Mammary epithelial cell (primary cell): ENCODE results near the gene MARCHF3.

ENCODE experiments used
- CTCF ChIP-seq, 2 donors: IDR thresholded peaks in 1 of 2; conservative IDR thresholded peaks in 1 of 2; 2 replicates each; pipeline ENCODE4 v1.5.1; 2011 to 2012; ENCODE audit warnings: inconsistent platforms in 2 of 2, low read length in 2 of 2, mild to moderate bottlenecking in 2 of 2, control low read depth in 1 of 2, low read depth in 1 of 2; ENCODE audit not compliant: insufficient read depth in 1 of 2; ENCODE audit errors: extremely low read depth in 1 of 2
- EZH2 ChIP-seq: IDR thresholded peaks from 2 replicates; pipeline ENCODE4 v1.6.1; 2012; ENCODE audit warnings: low read length, inconsistent platforms, borderline replicate concordance

- TF ChIP-seq CTCF (conservative IDR thresholded peaks at IDR 0.05 in 1 of 2, IDR thresholded peaks at IDR 0.05 in 1 of 2; ENCODE audit: extremely low read depth in 1 of 2, insufficient read depth in 1 of 2, low read depth in 1 of 2, low read length in 2 of 2) (no peak), EZH2 (no peak)
Measured at GRCh38 chr5:127001621-127002296, 28.6 kb downstream of the MARCHF3 start.
